HG03469 (cell line): Measurements from ENCODE around the gene CALU.

ENCODE experiments used
- ATAC-seq: cut with Tn5 transposase; IDR thresholded peaks from one replicate; pipeline ENCODE4 v1.9.1; 2021; ENCODE audit warnings: mild to moderate bottlenecking, moderate library complexity, moderate number of reproducible peaks; ENCODE audit not compliant: unreplicated experiment

Gene CALU

GRCh38 chr7:128809363-128809762 lies 70.2 kb downstream of the CALU start:
- no peak for ATAC-seq

GRCh38 chr7:128810473-128810872 lies 71.3 kb downstream of the CALU start:
- ATAC-seq = no peak

GRCh38 chr7:128810997-128811396 lies 71.8 kb downstream of the CALU start:
- ATAC-seq = no peak

GRCh38 chr7:128811631-128812430 lies 72.7 kb downstream of the CALU start:
- no peak for ATAC-seq

- ATAC-seq = no peak
Measured at GRCh38 chr7:128812514-128813168, 73.5 kb downstream of the CALU start.

- ATAC-seq = no peak
Measured at GRCh38 chr7:128814499-128814898, 75.3 kb downstream of the CALU start.

GRCh38 chr7:128815289-128815942 lies 76.3 kb downstream of the CALU start:
- no peak for ATAC-seq

GRCh38 chr7:128818694-128819093 lies 79.5 kb downstream of the CALU start:
- no peak for ATAC-seq
